BE2C (cell line): ENCODE results near the gene FDPS.
A peak's percentile ranks its signal among the peaks of the same experiment; 100 is the strongest.

ENCODE experiments used
- DNase-seq: peaks from one replicate; pipeline ENCODE4 v3.0.0-alpha.2; 2020
- H3K27me3 ChIP-seq: fragments of 250-450 bp; sonication (Bioruptor Pico); 2 replicates; pipeline ENCODE4 v1.5.1; 2020; ENCODE audit warnings: mild to moderate bottlenecking
- H3K36me3 ChIP-seq: fragments of 250-450 bp; sonication (Bioruptor Pico); 2 replicates; pipeline ENCODE4 v1.5.1; 2020; ENCODE audit warnings: mild to moderate bottlenecking
- H3K4me1 ChIP-seq: fragments of 250-450 bp; sonication (Bioruptor Pico); 2 replicates; pipeline ENCODE4 v1.5.1; 2020
- H3K4me3 ChIP-seq: 2 replicates; pipeline ENCODE4 v1.5.1; 2011; ENCODE audit warnings: low read depth, low read length
- H3K9me3 ChIP-seq: fragments of 250-450 bp; sonication (Bioruptor Pico); 2 replicates; pipeline ENCODE4 v1.5.1; 2020
- CTCF ChIP-seq: IDR thresholded peaks from 2 replicates; pipeline ENCODE4 v1.5.1; 2012; ENCODE audit warnings: mild to moderate bottlenecking, low read depth, low read length

Gene FDPS

DNA sequence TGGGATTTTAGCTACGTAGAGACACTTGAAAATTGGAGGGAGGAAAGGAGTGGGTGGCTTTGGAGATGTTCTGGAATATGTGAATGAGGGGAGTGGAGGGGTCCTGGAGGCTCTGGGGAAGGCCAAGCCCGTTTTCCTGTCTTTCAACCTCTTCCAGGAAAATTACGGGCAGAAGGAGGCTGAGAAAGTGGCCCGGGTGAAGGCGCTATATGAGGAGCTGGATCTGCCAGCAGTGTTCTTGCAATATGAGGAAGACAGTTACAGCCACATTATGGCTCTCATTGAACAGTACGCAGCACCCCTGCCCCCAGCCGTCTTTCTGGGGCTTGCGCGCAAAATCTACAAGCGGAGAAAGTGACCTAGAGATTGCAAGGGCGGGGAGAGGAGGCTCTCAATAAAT lies 11.6 kb downstream of the FDPS start:
- H3K27me3 ChIP-seq: no peaks in the 10 kb centered on the region
- no peaks in the 10 kb centered on the region for H3K9me3 ChIP-seq
- peak overlapping the region; percentile 69 for H3K4me3 ChIP-seq
- no peak for DNase-seq
- no peak for TF ChIP-seq CTCF
- peaks cover 7% of the 10 kb centered on the region for H3K4me1 ChIP-seq
- H3K36me3 ChIP-seq: peaks cover under 1% of the 10 kb centered on the region

- TF ChIP-seq CTCF: no peak
- no peaks in the 10 kb centered on the region; the same call in 1 of the 2 replicates for H3K36me3 ChIP-seq
- H3K27me3 ChIP-seq: no peaks in the 10 kb centered on the region
- peak within 1 kb of the TSS; percentile 69 for H3K4me3 ChIP-seq
- DNase-seq: peak; percentile 88
- peaks cover 7% of the 10 kb centered on the region for H3K4me1 ChIP-seq
- H3K9me3 ChIP-seq: no peaks in the 10 kb centered on the region
These were observed 12.3 kb downstream of the FDPS start, which contains the start of gene RUSC1 for GRCh38 chr1:155320661-155321617. RUSC1 (plus strand) TSS chr1:155320894; CDS start chr1:155321774, 880 bp downstream.

DNA sequence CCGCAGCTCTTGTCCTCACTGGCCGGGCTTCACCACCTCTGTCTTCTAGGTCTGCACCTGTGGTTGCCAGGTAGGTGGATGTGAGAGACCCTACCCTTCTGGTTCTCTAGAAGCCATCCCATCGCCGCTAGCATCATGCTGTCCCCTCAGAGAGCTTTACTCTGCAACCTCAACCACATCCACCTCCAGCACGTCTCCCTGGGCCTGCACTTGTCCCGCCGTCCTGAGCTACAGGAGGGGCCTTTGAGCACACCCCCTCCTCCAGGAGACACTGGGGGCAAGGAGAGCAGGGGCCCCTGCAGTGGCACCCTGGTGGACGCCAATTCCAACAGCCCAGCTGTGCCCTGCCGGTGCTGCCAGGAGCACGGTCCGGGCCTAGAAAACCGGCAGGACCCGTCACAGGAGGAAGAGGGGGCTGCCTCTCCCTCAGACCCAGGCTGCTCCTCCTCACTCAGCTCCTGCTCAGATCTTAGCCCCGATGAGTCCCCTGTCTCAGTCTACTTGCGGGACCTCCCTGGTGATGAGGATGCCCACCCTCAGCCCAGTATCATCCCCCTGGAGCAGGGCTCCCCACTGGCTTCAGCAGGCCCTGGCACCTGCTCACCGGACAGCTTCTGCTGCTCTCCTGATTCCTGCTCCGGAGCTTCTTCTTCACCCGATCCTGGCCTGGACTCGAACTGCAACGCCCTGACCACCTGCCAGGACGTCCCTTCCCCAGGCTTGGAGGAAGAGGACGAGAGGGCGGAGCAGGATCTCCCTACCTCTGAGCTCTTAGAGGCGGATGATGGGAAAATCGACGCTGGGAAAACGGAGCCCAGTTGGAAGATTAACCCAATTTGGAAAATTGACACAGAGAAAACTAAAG lies 13.2 kb downstream of the FDPS start:
- Histone ChIP-seq H3K9me3 (no peaks in the 10 kb centered on the region), H3K4me1 (peaks cover 7% of the 10 kb centered on the region), H3K36me3 (no peaks in the 10 kb centered on the region; the same call in 1 of the 2 replicates), H3K4me3 (peak overlapping the region; percentile 87), H3K27me3 (no peaks in the 10 kb centered on the region)
- DNase-seq: no peak
- no peak for TF ChIP-seq CTCF

GRCh38 chr1:155322571-155322952 lies 13.9 kb downstream of the FDPS start:
- peaks cover 7% of the 10 kb centered on the region for H3K4me1 ChIP-seq
- TF ChIP-seq CTCF: no peak
- peak overlapping the region; percentile 87 for H3K4me3 ChIP-seq
- H3K27me3 ChIP-seq: no peaks in the 10 kb centered on the region
- H3K9me3 ChIP-seq: no peaks in the 10 kb centered on the region
- no peak for DNase-seq
- no peaks in the 10 kb centered on the region; the same call in none of the 2 replicates for H3K36me3 ChIP-seq

GRCh38 chr1:155322953-155323728 lies 14.5 kb downstream of the FDPS start:
- no peaks in the 10 kb centered on the region for H3K9me3 ChIP-seq
- H3K4me3 ChIP-seq: peak overlapping the region; percentile 87
- TF ChIP-seq CTCF: peak; percentile 84
- peaks cover 4% of the 10 kb centered on the region for H3K36me3 ChIP-seq
- H3K4me1 ChIP-seq: peaks cover 7% of the 10 kb centered on the region
- DNase-seq: peak; percentile 97
- H3K27me3 ChIP-seq: no peaks in the 10 kb centered on the region
